K562 (cell line): Measurements from ENCODE around the gene SCN5A. TPM values are rescaled to one million over a fixed set of nuclear protein-coding genes. Genes with fewer than 3 reads are reported as not detected.

Source experiments
- ATAC-seq: fragments of 200-7000 bp; cut with Tn5 transposase; 3 replicates; pipeline ENCODE4 v1.9.1; 2020; ENCODE audit warnings: moderate library complexity
- BruUV-seq: library from RNA; stranded (reverse); fragments of 400-500 nt; replicated peaks from 2 replicates; lab custom pipeline; 2021; lab: Mats Ljungman, UMichigan
- CTCF ChIA-PET: fragments of 300-600 bp; formaldehyde crosslinking; extraction: SDS; loops from one replicate; lab custom pipeline; 2021; ENCODE audit warnings: low intra/inter-chr PET ratio; lab: Yijun Ruan, JAX
- POLR2A ChIA-PET: fragments of 300-600, 350-650 bp; sonication (Branson Sonifier 250); formaldehyde crosslinking; extraction: SDS; loops from one replicate; lab custom pipeline; 2021; ENCODE audit warnings: antibody characterized with exemption, inconsistent platforms; lab: Yijun Ruan, JAX
- DNase-seq, 4 experiments: peaks; one replicate each; pipeline versions ENCODE4 v3.0.0 to v3.0.0-alpha.2; 2011 to 2018; ENCODE audit warnings: low spot score in 3 of 4, mixed read lengths in 3 of 4; ENCODE audit errors: extremely low read depth in 1 of 4
- FAIRE-seq: peaks from 2 replicates; lab custom pipeline; 2011; peaks lifted over from hg19 to GRCh38; lab: Jason Lieb, UNC
- H2AFZ ChIP-seq: 2 replicates; pipeline ENCODE4 v1.6.0; 2011; ENCODE audit warnings: low read depth, low read length, control low read depth, inconsistent platforms
- H3K27ac ChIP-seq: fragments of 200-600 bp; 3 replicates; pipeline ENCODE4 v1.8.0; 2011; ENCODE audit warnings: low read depth, mild to moderate bottlenecking, control low read depth, inconsistent platforms, low read length, moderate library complexity, mixed read lengths; ENCODE audit errors: extremely low read depth
- H3K27me3 ChIP-seq, 2 experiments: fragments of 300-600 bp in 1 of 2; 2 replicates in 1 of 2; 3 replicates in 1 of 2; pipeline versions ENCODE4 v1.6.0 to v1.8.0; 2011; ENCODE audit warnings: inconsistent platforms in 2 of 2, low read length in 2 of 2, mild to moderate bottlenecking in 1 of 2, mixed read lengths in 1 of 2, moderate library complexity in 1 of 2; ENCODE audit not compliant: control insufficient read depth in 2 of 2, insufficient read depth in 2 of 2
- H3K36me3 ChIP-seq: fragments of 300-600 bp; 3 replicates; pipeline ENCODE4 v1.8.0; 2011; ENCODE audit warnings: mild to moderate bottlenecking, low read length, inconsistent platforms; ENCODE audit not compliant: control insufficient read depth, insufficient read depth
- H3K4me1 ChIP-seq, 2 experiments: fragments of 200-600 bp in 1 of 2; replicated peaks in 1 of 2; 2 replicates in 1 of 2; 3 replicates in 1 of 2; pipeline versions ENCODE4 v1.5.1 to v1.8.0; 2011; ENCODE audit warnings: inconsistent platforms in 2 of 2, low read length in 2 of 2, mild to moderate bottlenecking in 1 of 2, mixed read lengths in 1 of 2, moderate library complexity in 1 of 2; ENCODE audit not compliant: control insufficient read depth in 2 of 2, insufficient read depth in 2 of 2
- H3K4me2 ChIP-seq: 2 replicates; pipeline ENCODE4 v1.6.1; 2011; ENCODE audit warnings: low read length, control low read depth, inconsistent platforms, mixed read lengths; ENCODE audit not compliant: insufficient read depth
- H3K4me3 ChIP-seq: fragments of 200-600 bp; sonication (generic), shearing (Covaris generic); 2 replicates; pipeline ENCODE4 v1.5.1; 2016; ENCODE audit warnings: control low read depth, inconsistent platforms
- H3K79me2 ChIP-seq: fragments of 200-600 bp; 3 replicates; pipeline ENCODE4 v1.8.0; 2011; ENCODE audit warnings: low read length, inconsistent platforms; ENCODE audit not compliant: control insufficient read depth, insufficient read depth
- H3K9ac ChIP-seq, 2 experiments: 2 replicates each; pipeline versions ENCODE4 v1.6.0 to v1.6.1; 2011; ENCODE audit warnings: low read depth in 2 of 2, low read length in 2 of 2, control low read depth in 1 of 2, inconsistent platforms in 1 of 2, mild to moderate bottlenecking in 1 of 2, mixed read lengths in 1 of 2; ENCODE audit not compliant: insufficient read depth in 1 of 2
- H3K9me1 ChIP-seq: one replicate; pipeline ENCODE4 v1.6.0; 2011; ENCODE audit warnings: inconsistent platforms, mild to moderate bottlenecking, low read length, moderate library complexity; ENCODE audit not compliant: control insufficient read depth, insufficient read depth
- H3K9me3 ChIP-seq: replicated peaks from 2 replicates; pipeline ENCODE4 v1.5.1; 2011; ENCODE audit warnings: low read depth, low read length, inconsistent platforms; ENCODE audit not compliant: control insufficient read depth, insufficient read depth
- H4K20me1 ChIP-seq: replicated peaks from 2 replicates; pipeline ENCODE4 v1.6.1; 2011; ENCODE audit warnings: low read length, inconsistent platforms, mixed read lengths; ENCODE audit not compliant: control insufficient read depth, insufficient read depth
- ARID1B ChIP-seq: fragments of 450-650 bp; IDR thresholded peaks from 2 replicates; pipeline ENCODE4 v1.6.1; 2016; ENCODE audit warnings: antibody characterized with exemption, mild to moderate bottlenecking, inconsistent platforms
- CCAR2 ChIP-seq: fragments of 200-400 bp; formaldehyde crosslinking; IDR thresholded peaks from 2 replicates; pipeline ENCODE4 v1.6.1; 2017; ENCODE audit warnings: mild to moderate bottlenecking, low read depth, low read length
- CREB5 ChIP-seq: fragments of 250-450 bp; sonication (Bioruptor Pico); IDR thresholded peaks from 2 replicates; pipeline ENCODE4 v1.5.0; 2020; ENCODE audit warnings: mild to moderate bottlenecking
- FOXJ3 ChIP-seq: sonication (generic); formaldehyde crosslinking; IDR thresholded peaks from 2 replicates; pipeline ENCODE4 v1.4.0; 2020; ENCODE audit warnings: mild to moderate bottlenecking, missing genetic modification reagents
- GATAD2B ChIP-seq: fragments of 450-650 bp; IDR thresholded peaks from 2 replicates; pipeline ENCODE4 v1.6.1; 2017; ENCODE audit warnings: mild to moderate bottlenecking, borderline replicate concordance
- MBD1 ChIP-seq: fragments of 250-450 bp; sonication (Bioruptor Pico); IDR thresholded peaks from 2 replicates; pipeline ENCODE4 v1.8.0; 2022; ENCODE audit warnings: inconsistent platforms
- PHB2 ChIP-seq: fragments of 450-650 bp; IDR thresholded peaks from 2 replicates; pipeline ENCODE4 v1.6.1; 2017; ENCODE audit warnings: low read depth
- SP1 ChIP-seq: sonication (generic); formaldehyde crosslinking; IDR thresholded peaks from 2 replicates; pipeline ENCODE4 v1.8.1; 2022; ENCODE audit warnings: mild to moderate bottlenecking, missing genetic modification reagents
- STAG1 ChIP-seq: sonication (generic); formaldehyde crosslinking; IDR thresholded peaks from 2 replicates; pipeline ENCODE4 v1.5.0; 2020; ENCODE audit warnings: missing genetic modification reagents, borderline replicate concordance
- TBL1XR1 ChIP-seq, 2 experiments: IDR thresholded peaks; 2 replicates each; pipeline ENCODE4 v1.6.1; 2012; ENCODE audit warnings: improper control_type of control experiment in 2 of 2, low read length in 2 of 2, mild to moderate bottlenecking in 1 of 2
- TEAD4 ChIP-seq, 2 experiments: sonication (generic) in 1 of 2; formaldehyde crosslinking in 1 of 2; IDR thresholded peaks; 2 replicates each; pipeline versions ENCODE4 v1.6.1 to v1.8.0; 2012 to 2022; ENCODE audit warnings: borderline replicate concordance in 1 of 2, inconsistent platforms in 1 of 2, low read length in 1 of 2, mild to moderate bottlenecking in 1 of 2, missing genetic modification reagents in 1 of 2
- TRIM28 ChIP-seq: fragments of 450-650 bp; IDR thresholded peaks from 2 replicates; pipeline ENCODE4 v1.6.1; 2017
- ZBTB26 ChIP-seq: fragments of 450-650 bp; formaldehyde crosslinking; IDR thresholded peaks from 2 replicates; pipeline ENCODE4 v1.4.0; 2022; ENCODE audit warnings: missing genetic modification characterization
- ZNF780A ChIP-seq: fragments of 250-450 bp; sonication (Bioruptor Pico); IDR thresholded peaks from 2 replicates; pipeline ENCODE4 v1.5.0; 2021; ENCODE audit warnings: mild to moderate bottlenecking
- ZNF830 ChIP-seq: fragments of 250-450 bp; sonication (Bioruptor Pico); IDR thresholded peaks from 2 replicates; pipeline ENCODE4 v1.5.0; 2021; ENCODE audit warnings: mild to moderate bottlenecking
- WGBS: fragments of 100-300 bp; shearing (Covaris generic); methylation state at CpG from one replicate; pipeline ENCODE4 v1.1.6; 2016; ENCODE audit warnings: low coverage, mixed read lengths; ENCODE audit not compliant: insufficient coverage; ENCODE audit errors: missing lambda C conversion rate; 5-methylcytosine and 5-hydroxymethylcytosine counted together
- in situ Hi-C: fragments of 300-500 bp; cut with MboI; formaldehyde crosslinking; loops from 4 replicates; pipeline ENCODE4 v1.15.0; 2018; ENCODE audit warnings: inconsistent platforms, mixed read lengths
- intact Hi-C: fragments of 100-400 bp; cut with micrococcal nuclease; formaldehyde crosslinking; loops from 2 replicates; pipeline ENCODE4 v1.14.2; 2022
- polyA plus RNA-seq, 8 experiments: library from polyadenylated mRNA; depleted of rRNA in 4 of 8; stranded (reverse) in 5 of 8; unstranded in 3 of 8; fragments of >200 nt; fragmentation: Nextera tagmentation in 2 of 8; fragmentation: Illumina TruSeq in 1 of 8; extraction: Ambion mirVana in 2 of 8; extraction: Trizol in 1 of 8; gene quantifications; 2 replicates each; pipeline versions ENCODE4 v1.2.1 to v1.2.3, GENCODE V29; 2011 to 2014; ENCODE audit warnings: inconsistent platforms in 1 of 8, missing spikeins in 1 of 8
- total RNA-seq, 7 experiments: library from RNA; depleted of rRNA in 6 of 7; stranded (reverse); fragments of >200 nt in 6 of 7; fragmentation: Illumina TruSeq in 2 of 7; extraction: Trizol in 2 of 7; gene quantifications; 2 replicates each; pipeline versions ENCODE4 v1.2.1 to v1.2.3, GENCODE V29; 2011 to 2021; ENCODE audit warnings: low replicate concordance in 1 of 7

SCN5A gene
- total and polyA plus RNA-seq, 9 of the 15 experiments (the other 6 are each of a cell fraction or from before 2014, with no cell fraction given): 0.07 to 1.4 (median 0.21) TPM; not detected in 2

- peak; percentile 58; the same call in 1 of the 2 replicates for TF ChIP-seq ZBTB26
- no peak for TF ChIP-seq GATAD2B
- TF ChIP-seq SP1 (CRISPR knock-in tag): peak; percentile 34; the same call in 1 of the 2 replicates
Measured at GRCh38 chr3:38650248-38650951, 913 bp upstream of the SCN5A start (continued).

GRCh38 chr3:38648659-38649499 is 608 bp downstream of the SCN5A start:
- Histone ChIP-seq H3K9ac (peak overlapping the region in 1 of 2 experiments; percentile 76; a peak in 3 of 4 replicates), H3K9me1 (no peaks in the 10 kb centered on the region), H4K20me1 (peaks cover 9% of the 10 kb centered on the region; the same call in 1 of the 2 replicates), H3K79me2 (no peaks in the 10 kb centered on the region), H3K27me3 (peaks cover 21 to 57% of the 10 kb centered on the region in 2 experiments; a peak in 4 of 5 replicates), H3K4me2 (peak overlapping the region; percentile 43; the same call in 1 of the 2 replicates), H3K27ac (no peak overlapping the region), H2AFZ (peak overlapping the region; percentile 70; the same call in 1 of the 2 replicates), H3K9me3 (no peaks in the 10 kb centered on the region), H3K4me1 (peaks cover 6 to 18% of the 10 kb centered on the region in 2 experiments), H3K36me3 (no peaks in the 10 kb centered on the region), H3K4me3 (peak overlapping the region; percentile 37)
- no peak for FAIRE-seq
- in situ Hi-C loops (loop anchor here (5.0 kb wide), 1 partner anchor 193 kb away; no protein-coding TSS in a partner anchor), intact Hi-C loops (no loop called here)
- ATAC-seq: no peak; the same call in 2 of the 3 replicates
- DNase-seq: peak in 1 of 4 experiments; percentile 4
- BruUV-seq: no TSS peak
- WGBS: 24% methylated on average over 45 of the region's 56 CpGs
- POLR2A ChIA-PET: no interaction called here
- CTCF ChIA-PET: interaction anchor here (0.7 to 1.0 kb wide), 2 partner anchors 128 to 152 kb away, joined by 3 to 5 read pairs; no protein-coding TSS in a partner anchor
- TF ChIP-seq MBD1 (CRISPR knock-in tag) (no peak), FOXJ3 (CRISPR knock-in tag) (no peak), CCAR2 (no peak), TBL1XR1 (IDR thresholded peaks at IDR 0.05; ENCODE audit: low read length in 2 of 2) (no peak), ARID1B (no peak), CREB5 (no peak), STAG1 (CRISPR knock-in tag) (no peak), TEAD4 (IDR thresholded peaks at IDR 0.05; ENCODE audit: low read length) (no peak), TEAD4 (CRISPR knock-in tag; IDR thresholded peaks at IDR 0.05; ENCODE audit: borderline replicate concordance) (no peak), PHB2 (no peak), TRIM28 (no peak), ZNF830 (CRISPR knock-in tag) (no peak), ZNF780A (no peak)
